K562 (cell line): Measurements from ENCODE around the gene CNOT4.

Source experiments
- EHMT2 ChIP-seq: fragments of 450-650 bp; IDR thresholded peaks from 2 replicates; pipeline ENCODE4 v1.6.1; 2018; ENCODE audit warnings: antibody characterized with exemption
- EP300 ChIP-seq: IDR thresholded peaks from 2 replicates; pipeline ENCODE4 v1.6.1; 2012; ENCODE audit warnings: low read length, improper control_type of control experiment
- ESRRA ChIP-seq: fragments of 450-650 bp; IDR thresholded peaks from 2 replicates; pipeline ENCODE4 v1.6.1; 2014; ENCODE audit warnings: low read depth, mild to moderate bottlenecking, moderate library complexity, borderline replicate concordance
- GTF2F1 ChIP-seq: IDR thresholded peaks from 2 replicates; pipeline ENCODE4 v1.6.1; 2011; ENCODE audit warnings: low read depth, low read length, improper control_type of control experiment
- SIN3A ChIP-seq, 2 experiments: fragments of 150-350 bp in 1 of 2; IDR thresholded peaks; 2 replicates each; pipeline ENCODE4 v1.6.1; 2011 to 2016; ENCODE audit warnings: borderline replicate concordance in 2 of 2, low read depth in 2 of 2, low read length in 2 of 2, mild to moderate bottlenecking in 2 of 2, moderate library complexity in 2 of 2; ENCODE audit not compliant: control insufficient read depth in 1 of 2
- SOX6 ChIP-seq: fragments of 450-650 bp; IDR thresholded peaks from 2 replicates; pipeline ENCODE4 v1.6.1; 2014; ENCODE audit warnings: mild to moderate bottlenecking
- ZNF589 ChIP-seq: fragments of 200-800 bp; sonication (Bioruptor generic); IDR thresholded peaks from 2 replicates; pipeline ENCODE4 v1.6.1; 2016; ENCODE audit warnings: low read depth, missing genetic modification characterization, missing compliant biosample characterization
- TF ChIP-seq, protein P1 (sequence below), 3 experiments: IDR thresholded peaks in 2 of 3; conservative IDR thresholded peaks in 1 of 3; 2 replicates each; pipeline ENCODE4 v1.5.1; 2011 to 2012; ENCODE audit warnings: low read length in 3 of 3, mild to moderate bottlenecking in 3 of 3, control low read depth in 2 of 3, improper control_type of control experiment in 1 of 3, inconsistent platforms in 1 of 3, low read depth in 1 of 3, mixed read lengths in 1 of 3, moderate library complexity in 1 of 3; ENCODE audit not compliant: insufficient read depth in 2 of 3

DNA sequence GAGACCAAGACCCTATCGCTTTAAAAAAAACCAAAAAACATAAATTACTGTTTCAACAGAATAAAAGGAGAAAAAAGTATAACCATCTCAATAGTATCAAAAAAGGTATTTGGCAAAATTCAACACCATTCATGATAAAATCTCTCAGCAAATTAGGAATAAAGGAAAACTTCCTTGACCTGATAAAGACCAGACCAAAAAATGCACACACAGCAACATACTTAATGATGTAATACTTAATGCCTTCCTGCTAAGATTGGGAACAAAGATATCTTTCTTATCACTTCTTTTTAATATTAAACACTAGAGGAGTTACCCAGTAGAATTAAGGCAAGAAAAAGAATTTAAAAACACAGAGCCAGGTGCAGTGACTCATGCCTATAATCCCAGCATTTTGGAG lies 79.3 kb downstream of the CNOT4 start:
- TF ChIP-seq SOX6 (no peak), SIN3A (IDR thresholded peaks at IDR 0.05; ENCODE audit: borderline replicate concordance in 2 of 2, control insufficient read depth in 1 of 2, low read depth in 2 of 2, low read length in 2 of 2) (no peak), EHMT2 (no peak), ZNF589 (CRISPR knock-in tag) (no peak), GTF2F1 (no peak), EP300 (no peak), ESRRA (no peak)
- TF ChIP-seq, protein P1, sequence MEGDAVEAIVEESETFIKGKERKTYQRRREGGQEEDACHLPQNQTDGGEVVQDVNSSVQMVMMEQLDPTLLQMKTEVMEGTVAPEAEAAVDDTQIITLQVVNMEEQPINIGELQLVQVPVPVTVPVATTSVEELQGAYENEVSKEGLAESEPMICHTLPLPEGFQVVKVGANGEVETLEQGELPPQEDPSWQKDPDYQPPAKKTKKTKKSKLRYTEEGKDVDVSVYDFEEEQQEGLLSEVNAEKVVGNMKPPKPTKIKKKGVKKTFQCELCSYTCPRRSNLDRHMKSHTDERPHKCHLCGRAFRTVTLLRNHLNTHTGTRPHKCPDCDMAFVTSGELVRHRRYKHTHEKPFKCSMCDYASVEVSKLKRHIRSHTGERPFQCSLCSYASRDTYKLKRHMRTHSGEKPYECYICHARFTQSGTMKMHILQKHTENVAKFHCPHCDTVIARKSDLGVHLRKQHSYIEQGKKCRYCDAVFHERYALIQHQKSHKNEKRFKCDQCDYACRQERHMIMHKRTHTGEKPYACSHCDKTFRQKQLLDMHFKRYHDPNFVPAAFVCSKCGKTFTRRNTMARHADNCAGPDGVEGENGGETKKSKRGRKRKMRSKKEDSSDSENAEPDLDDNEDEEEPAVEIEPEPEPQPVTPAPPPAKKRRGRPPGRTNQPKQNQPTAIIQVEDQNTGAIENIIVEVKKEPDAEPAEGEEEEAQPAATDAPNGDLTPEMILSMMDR (IDR thresholded peaks at IDR 0.05 in 2 of 3, conservative IDR thresholded peaks at IDR 0.05 in 1 of 3; ENCODE audit: insufficient read depth in 2 of 3, low read depth in 1 of 3, low read length in 3 of 3) = no peak
